SK-N-SH treated with all-trans-retinoic acid at 6 μM for 48 hours (cell line): ENCODE results near the gene OPN1SW.

ENCODE experiments used
- ARNTL ChIP-seq: fragments of 450-650 bp; formaldehyde crosslinking; IDR thresholded peaks from 2 replicates; pipeline ENCODE4 v1.5.0; 2020; ENCODE audit warnings: low read depth, mild to moderate bottlenecking, moderate library complexity, borderline replicate concordance
- BACH2 ChIP-seq: fragments of 250-450 bp; sonication (Bioruptor Pico); IDR thresholded peaks from 2 replicates; pipeline ENCODE4 v1.9.0; 2021; ENCODE audit warnings: mild to moderate bottlenecking, borderline replicate concordance
- CREB5 ChIP-seq: fragments of 250-450 bp; sonication (Bioruptor Pico); IDR thresholded peaks from 2 replicates; pipeline ENCODE4 v1.5.1; 2020; ENCODE audit warnings: low read depth, mild to moderate bottlenecking, moderate library complexity
- CSDC2 ChIP-seq: fragments of 250-450 bp; sonication (Bioruptor Pico); IDR thresholded peaks from 2 replicates; pipeline ENCODE4 v1.5.0; 2020; ENCODE audit warnings: mild to moderate bottlenecking, moderate library complexity
- ESRRG ChIP-seq: fragments of 250-450 bp; sonication (Bioruptor Pico); IDR thresholded peaks from 2 replicates; pipeline ENCODE4 v1.6.1; 2021; ENCODE audit warnings: mild to moderate bottlenecking
- GLIS3 ChIP-seq: fragments of 250-450 bp; sonication (Bioruptor Pico); IDR thresholded peaks from 2 replicates; pipeline ENCODE4 v1.5.0; 2020; ENCODE audit warnings: mild to moderate bottlenecking, moderate library complexity
- OSR1 ChIP-seq: fragments of 250-450 bp; sonication (Bioruptor Pico); IDR thresholded peaks from 2 replicates; pipeline ENCODE4 v1.8.0; 2022; ENCODE audit warnings: moderate library complexity, mild to moderate bottlenecking, inconsistent platforms
- RARB ChIP-seq: fragments of 250-450 bp; sonication (Bioruptor Pico); IDR thresholded peaks from 2 replicates; pipeline ENCODE4 v1.8.0; 2021; ENCODE audit warnings: mild to moderate bottlenecking, moderate library complexity
- SNAI2 ChIP-seq: fragments of 250-450 bp; sonication (Bioruptor Pico); IDR thresholded peaks from 2 replicates; pipeline ENCODE4 v1.5.0; 2020; ENCODE audit warnings: mild to moderate bottlenecking, moderate library complexity
- TOX ChIP-seq: fragments of 250-450 bp; sonication (Bioruptor Pico); IDR thresholded peaks from 2 replicates; pipeline ENCODE4 v1.8.0; 2021; ENCODE audit warnings: mild to moderate bottlenecking, moderate library complexity, borderline replicate concordance
- ZC3H10 ChIP-seq: fragments of 250-450 bp; sonication (Bioruptor Pico); IDR thresholded peaks from 2 replicates; pipeline ENCODE4 v1.5.1; 2021; ENCODE audit warnings: mild to moderate bottlenecking, moderate library complexity
- ZFP3 ChIP-seq: fragments of 250-450 bp; sonication (Bioruptor Pico); IDR thresholded peaks from 2 replicates; pipeline ENCODE4 v1.5.0; 2020; ENCODE audit warnings: mild to moderate bottlenecking, moderate library complexity
- TF ChIP-seq, protein P1 (sequence below): fragments of 250-450 bp; sonication (Bioruptor Pico); IDR thresholded peaks from 2 replicates; pipeline ENCODE4 v1.8.0; 2021; ENCODE audit warnings: low read depth, mild to moderate bottlenecking, moderate library complexity, borderline replicate concordance

GRCh38 chr7:128790315-128791041 is 14.9 kb upstream of the OPN1SW start:
- TF ChIP-seq BACH2 (CRISPR knock-in tag) (no peak), ESRRG (CRISPR knock-in tag) (no peak), GLIS3 (CRISPR knock-in tag) (no peak), SNAI2 (CRISPR knock-in tag) (no peak), RARB (CRISPR knock-in tag) (no peak), CREB5 (CRISPR knock-in tag) (no peak), CSDC2 (no peak), ZFP3 (CRISPR knock-in tag) (no peak), OSR1 (CRISPR knock-in tag) (no peak), ZC3H10 (CRISPR knock-in tag) (no peak), ARNTL (CRISPR knock-in tag) (no peak), TOX (CRISPR knock-in tag) (no peak)
- TF ChIP-seq, protein P1, sequence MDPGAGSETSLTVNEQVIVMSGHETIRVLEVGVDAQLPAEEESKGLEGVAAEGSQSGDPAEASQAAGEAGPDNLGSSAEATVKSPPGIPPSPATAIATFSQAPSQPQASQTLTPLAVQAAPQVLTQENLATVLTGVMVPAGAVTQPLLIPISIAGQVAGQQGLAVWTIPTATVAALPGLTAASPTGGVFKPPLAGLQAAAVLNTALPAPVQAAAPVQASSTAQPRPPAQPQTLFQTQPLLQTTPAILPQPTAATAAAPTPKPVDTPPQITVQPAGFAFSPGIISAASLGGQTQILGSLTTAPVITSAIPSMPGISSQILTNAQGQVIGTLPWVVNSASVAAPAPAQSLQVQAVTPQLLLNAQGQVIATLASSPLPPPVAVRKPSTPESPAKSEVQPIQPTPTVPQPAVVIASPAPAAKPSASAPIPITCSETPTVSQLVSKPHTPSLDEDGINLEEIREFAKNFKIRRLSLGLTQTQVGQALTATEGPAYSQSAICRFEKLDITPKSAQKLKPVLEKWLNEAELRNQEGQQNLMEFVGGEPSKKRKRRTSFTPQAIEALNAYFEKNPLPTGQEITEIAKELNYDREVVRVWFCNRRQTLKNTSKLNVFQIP (CRISPR knock-in tag) = no peak
